Lower lobe of right lung (tissue), 2 donors: ENCODE measurements around the gene AGMO. TPM values are rescaled to one million over a fixed set of nuclear protein-coding genes. Genes with fewer than 3 reads are reported as not detected.

Experiments
- ATAC-seq, 2 donors: fragments of 200-7000 bp; cut with Tn5 transposase; one replicate each; pipeline ENCODE4 v1.9.1; 2020 to 2022; ENCODE audit warnings: mild to moderate bottlenecking in 2 of 2, moderate library complexity in 2 of 2
- DNase-seq: peaks from one replicate; pipeline ENCODE4 v3.0.0-alpha.2; 2020
- H3K27ac ChIP-seq: fragments of 200-600 bp; one replicate; pipeline ENCODE4 v1.8.0; 2022
- H3K27me3 ChIP-seq: fragments of 200-600 bp; one replicate; pipeline ENCODE4 v1.8.0; 2022; ENCODE audit warnings: low read depth
- H3K36me3 ChIP-seq: fragments of 200-600 bp; one replicate; pipeline ENCODE4 v1.8.0; 2022; ENCODE audit warnings: mild to moderate bottlenecking
- H3K4me1 ChIP-seq: fragments of 200-600 bp; one replicate; pipeline ENCODE4 v1.8.0; 2022
- H3K4me3 ChIP-seq: fragments of 200-600 bp; one replicate; pipeline ENCODE4 v1.8.0; 2022; ENCODE audit warnings: mild to moderate bottlenecking
- H3K9me3 ChIP-seq: fragments of 200-600 bp; one replicate; pipeline ENCODE4 v1.8.0; 2022
- intact Hi-C: fragments of 100-400 bp; cut with DNase I; formaldehyde crosslinking; loops from one replicate; pipeline ENCODE4 v1.11.0; 2022
- total RNA-seq: library from RNA; stranded (reverse); fragmentation: NEBNext Ultra II Directional; extraction: Animal tissue kit (Norgen Biotek cat#: 25700); gene quantifications from one replicate; pipeline ENCODE4 v1.2.1, GENCODE V29; 2021
- TF ChIP-seq, protein P1 (sequence below): fragments of 200-600 bp; IDR thresholded peaks from one replicate; pipeline ENCODE4 v1.8.0; 2022; ENCODE audit warnings: antibody characterized with exemption, mild to moderate bottlenecking
- donor health status: DM: no; HTN: yes; CAD: no; lungs with severe emphysema.

The AGMO gene
- total RNA-seq, 1 donor from 2014 or later, result not detected

DNA sequence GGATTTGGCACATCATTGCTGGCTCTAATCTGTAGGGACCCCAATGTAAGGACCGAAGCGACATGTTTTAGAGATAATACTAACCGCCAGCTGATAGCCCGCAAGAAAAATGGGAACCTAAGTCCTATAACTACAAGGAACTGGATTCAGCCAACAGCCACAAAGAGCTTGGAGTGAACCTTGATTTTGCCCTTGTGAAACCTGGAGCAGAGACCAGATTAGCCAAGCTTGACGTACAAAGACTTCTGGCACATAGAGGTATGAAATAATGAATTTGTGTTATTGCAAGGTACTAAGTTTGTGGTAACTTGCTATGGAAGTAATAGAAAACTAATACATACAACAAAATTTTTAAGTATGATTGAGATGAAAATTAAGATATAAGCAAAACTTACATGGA, 246.9 kb downstream of the AGMO start:
- ATAC-seq (no peak), DNase-seq (no peak)
- TF ChIP-seq, protein P1, sequence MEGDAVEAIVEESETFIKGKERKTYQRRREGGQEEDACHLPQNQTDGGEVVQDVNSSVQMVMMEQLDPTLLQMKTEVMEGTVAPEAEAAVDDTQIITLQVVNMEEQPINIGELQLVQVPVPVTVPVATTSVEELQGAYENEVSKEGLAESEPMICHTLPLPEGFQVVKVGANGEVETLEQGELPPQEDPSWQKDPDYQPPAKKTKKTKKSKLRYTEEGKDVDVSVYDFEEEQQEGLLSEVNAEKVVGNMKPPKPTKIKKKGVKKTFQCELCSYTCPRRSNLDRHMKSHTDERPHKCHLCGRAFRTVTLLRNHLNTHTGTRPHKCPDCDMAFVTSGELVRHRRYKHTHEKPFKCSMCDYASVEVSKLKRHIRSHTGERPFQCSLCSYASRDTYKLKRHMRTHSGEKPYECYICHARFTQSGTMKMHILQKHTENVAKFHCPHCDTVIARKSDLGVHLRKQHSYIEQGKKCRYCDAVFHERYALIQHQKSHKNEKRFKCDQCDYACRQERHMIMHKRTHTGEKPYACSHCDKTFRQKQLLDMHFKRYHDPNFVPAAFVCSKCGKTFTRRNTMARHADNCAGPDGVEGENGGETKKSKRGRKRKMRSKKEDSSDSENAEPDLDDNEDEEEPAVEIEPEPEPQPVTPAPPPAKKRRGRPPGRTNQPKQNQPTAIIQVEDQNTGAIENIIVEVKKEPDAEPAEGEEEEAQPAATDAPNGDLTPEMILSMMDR, result no peak
- intact Hi-C loops, result no loop called here
- Histone ChIP-seq H3K27ac (no peak overlapping the region), H3K27me3 (no peaks in the 10 kb centered on the region), H3K4me1 (no peaks in the 10 kb centered on the region), H3K9me3 (no peaks in the 10 kb centered on the region), H3K4me3 (no peak overlapping the region), H3K36me3 (no peaks in the 10 kb centered on the region)

DNA sequence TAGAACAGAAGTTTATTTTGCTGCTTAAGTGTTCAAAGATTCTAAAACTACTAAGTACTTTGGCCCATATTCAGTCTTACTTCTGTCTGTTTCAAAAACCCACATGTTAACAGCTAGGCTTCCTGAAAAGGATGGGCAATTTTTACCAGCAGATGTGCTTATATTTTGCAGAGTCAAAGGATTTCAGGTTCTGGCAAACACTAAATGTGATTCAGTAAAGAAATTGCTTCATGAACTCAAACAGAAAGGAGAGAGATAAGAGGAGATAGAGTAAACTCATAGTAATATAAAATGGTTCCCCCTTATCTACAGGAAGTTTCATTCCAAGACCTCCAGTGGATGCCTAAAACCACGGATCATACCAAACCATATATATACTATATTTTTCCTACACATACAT, 248.5 kb downstream of the AGMO start:
- no peaks in the 10 kb centered on the region for H3K27me3 ChIP-seq
- no peak overlapping the region for H3K4me3 ChIP-seq
- ATAC-seq (no peak), DNase-seq (no peak)
- no peaks in the 10 kb centered on the region for H3K4me1 ChIP-seq
- intact Hi-C loops, result no loop called here
- TF ChIP-seq, protein P1, result no peak
- H3K9me3 ChIP-seq, result no peaks in the 10 kb centered on the region
- no peak overlapping the region for H3K27ac ChIP-seq
- no peaks in the 10 kb centered on the region for H3K36me3 ChIP-seq

DNA sequence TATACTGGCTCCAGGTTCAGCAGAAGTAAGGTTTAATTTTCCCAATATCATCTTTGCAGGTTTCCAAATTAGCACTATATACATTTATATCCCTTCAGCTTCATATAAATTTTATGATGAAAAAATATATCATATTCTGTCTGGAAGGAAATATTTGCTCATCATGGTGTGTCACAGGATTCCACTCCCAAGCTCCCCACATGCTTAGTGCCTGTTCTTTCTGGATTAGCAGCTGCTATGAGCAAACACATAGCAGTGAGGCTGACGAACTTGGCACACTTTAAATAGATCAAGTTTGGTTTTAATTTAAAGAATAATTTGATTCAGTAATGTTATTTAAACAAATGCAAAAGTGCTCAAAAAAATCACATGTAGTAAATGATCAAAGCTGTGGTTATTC, 251.9 kb downstream of the AGMO start:
- DNase-seq (no peak), ATAC-seq (no peak)
- no peaks in the 10 kb centered on the region for H3K27me3 ChIP-seq
- intact Hi-C loops, result loop anchor here (10.0 kb wide), 1 partner anchor 755 kb away; no protein-coding TSS in a partner anchor
- H3K4me3 ChIP-seq, result no peak overlapping the region
- no peaks in the 10 kb centered on the region for H3K9me3 ChIP-seq
- H3K36me3 ChIP-seq, result no peaks in the 10 kb centered on the region
- no peaks in the 10 kb centered on the region for H3K4me1 ChIP-seq
- no peak overlapping the region for H3K27ac ChIP-seq
- TF ChIP-seq, protein P1, result no peak

DNA sequence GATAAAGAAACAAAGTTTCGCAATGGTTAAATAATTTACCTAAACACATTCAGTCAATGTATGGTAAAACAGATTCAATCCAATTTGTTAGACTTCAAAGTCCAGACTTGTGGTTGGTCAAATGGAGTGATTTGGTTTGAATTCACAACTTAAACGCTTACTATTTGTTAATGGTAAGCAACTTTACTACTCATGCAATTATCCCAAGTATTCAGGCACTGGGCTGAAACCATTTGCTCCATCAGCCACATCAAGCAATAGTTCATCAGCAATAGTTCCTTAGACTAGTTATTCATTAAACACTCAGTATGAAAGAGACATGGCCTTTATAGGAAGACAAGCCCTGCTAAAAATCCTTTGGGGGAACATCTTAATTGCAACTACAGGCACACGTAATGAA, 253.0 kb downstream of the AGMO start:
- Histone ChIP-seq H3K4me1 (no peaks in the 10 kb centered on the region), H3K27ac (no peak overlapping the region), H3K36me3 (no peaks in the 10 kb centered on the region), H3K4me3 (no peak overlapping the region), H3K9me3 (no peaks in the 10 kb centered on the region), H3K27me3 (no peaks in the 10 kb centered on the region)
- no peak for ATAC-seq
- TF ChIP-seq, protein P1, result no peak
- intact Hi-C loops, result loop anchor here (10.0 kb wide), 1 partner anchor 756 kb away; no protein-coding TSS in a partner anchor
- no peak for DNase-seq

DNA sequence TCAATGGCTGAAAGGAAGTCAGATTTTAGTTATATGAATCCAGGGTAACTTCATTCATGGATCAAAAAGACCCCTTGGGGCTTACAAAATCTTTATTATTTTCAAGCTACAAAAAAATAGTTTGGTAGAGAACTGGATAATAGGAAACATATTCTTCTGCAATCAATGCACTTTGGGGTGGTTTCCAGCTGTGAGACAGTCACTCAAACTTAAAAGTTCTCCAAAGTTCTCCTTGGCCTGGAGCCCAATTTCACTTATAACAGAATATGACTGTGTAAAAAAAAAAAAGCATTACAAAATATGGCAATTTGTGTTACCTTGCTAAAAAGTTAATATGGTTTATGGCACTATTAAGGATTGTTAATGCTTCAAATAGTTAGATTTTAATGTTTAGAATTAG, 255.5 kb downstream of the AGMO start:
- no peak overlapping the region for H3K27ac ChIP-seq
- intact Hi-C loops, result loop anchor here (10.0 kb wide), 1 partner anchor 759 kb away; no protein-coding TSS in a partner anchor
- no peaks in the 10 kb centered on the region for H3K27me3 ChIP-seq
- H3K4me1 ChIP-seq, result no peaks in the 10 kb centered on the region
- no peak for DNase-seq
- H3K36me3 ChIP-seq, result no peaks in the 10 kb centered on the region
- ATAC-seq, result no peak
- H3K9me3 ChIP-seq, result no peaks in the 10 kb centered on the region
- TF ChIP-seq, protein P1, result no peak
- H3K4me3 ChIP-seq, result no peak overlapping the region
